GM12865 (cell line): ENCODE measurements around the gene EGFLAM.

Experiments used
- DNase-seq: peaks from one replicate; pipeline ENCODE4 v3.0.0; 2010; ENCODE audit warnings: low read depth
- H3K4me3 ChIP-seq: 2 replicates; pipeline ENCODE4 v1.5.1; 2011; ENCODE audit warnings: mild to moderate bottlenecking, low read depth, low read length, control low read depth
- CTCF ChIP-seq: IDR thresholded peaks from 2 replicates; pipeline ENCODE4 v1.5.1; 2011; ENCODE audit warnings: low read length, control low read depth, low read depth, inconsistent platforms; ENCODE audit not compliant: insufficient read depth; ENCODE audit errors: missing control alignments

Gene EGFLAM

DNA sequence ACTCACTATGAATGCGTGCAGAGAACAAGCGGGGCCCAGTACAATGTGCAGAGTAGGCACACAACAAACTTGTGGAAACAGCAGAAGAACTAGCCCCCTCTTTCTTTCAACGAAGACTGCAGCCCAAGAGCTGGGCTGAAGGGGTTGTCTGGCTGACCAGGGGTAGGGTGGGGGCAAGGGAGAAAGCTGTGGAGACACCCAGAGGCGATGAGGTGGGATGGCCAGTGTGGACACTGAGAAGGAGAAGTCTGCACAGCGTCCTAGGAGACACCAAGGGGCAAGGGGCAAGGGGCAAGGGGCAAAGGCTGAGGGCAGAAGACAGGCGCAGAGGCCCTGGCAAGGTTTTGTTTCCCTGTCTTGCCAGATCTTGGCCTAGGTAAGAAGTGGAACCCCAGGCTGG, 235.8 kb downstream of the EGFLAM start:
- no peak for DNase-seq
- no peak overlapping the region for H3K4me3 ChIP-seq
- TF ChIP-seq CTCF: no peak

GRCh38 chr5:38494763-38495162, 236.4 kb downstream of the EGFLAM start:
- H3K4me3 ChIP-seq: no peak overlapping the region
- no peak for TF ChIP-seq CTCF
- no peak for DNase-seq

- no peak for TF ChIP-seq CTCF
- no peak overlapping the region for H3K4me3 ChIP-seq
- no peak for DNase-seq
Observed at GRCh38 chr5:38497946-38498345, 239.6 kb downstream of the EGFLAM start.

DNA sequence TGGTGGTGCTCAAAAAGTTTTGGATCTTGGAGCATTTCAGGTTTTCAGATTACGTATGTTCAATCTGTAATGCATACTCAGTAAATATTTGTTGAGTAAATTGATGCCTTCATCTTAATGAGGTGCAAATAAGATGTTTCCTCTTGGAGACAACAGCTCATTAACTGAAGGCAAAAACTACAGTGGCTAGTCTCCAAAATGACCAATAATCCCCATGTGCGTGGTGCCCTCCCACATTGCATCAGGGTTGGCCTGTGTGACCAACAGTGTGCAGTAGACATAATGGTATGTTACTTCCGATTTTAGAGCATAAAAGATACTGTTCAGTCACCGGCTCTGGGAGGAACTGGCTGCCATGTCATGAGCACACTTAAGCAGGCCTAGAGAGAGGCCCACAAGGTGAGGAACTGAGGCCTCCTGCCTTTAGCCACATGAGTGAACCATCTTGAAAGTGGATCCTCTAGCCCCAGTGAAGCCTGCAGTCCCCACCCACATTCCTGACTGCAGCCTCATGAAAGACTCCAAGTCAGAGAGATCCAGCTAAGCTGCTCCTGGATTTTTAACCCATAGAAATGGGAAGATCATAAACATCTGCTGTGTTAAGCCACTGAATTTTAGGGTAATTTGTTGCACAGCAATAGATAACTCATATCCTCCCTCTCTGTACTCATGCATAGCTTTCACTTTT, 242.4 kb downstream of the EGFLAM start:
- no peak for TF ChIP-seq CTCF
- no peak overlapping the region for H3K4me3 ChIP-seq
- DNase-seq: no peak

DNA sequence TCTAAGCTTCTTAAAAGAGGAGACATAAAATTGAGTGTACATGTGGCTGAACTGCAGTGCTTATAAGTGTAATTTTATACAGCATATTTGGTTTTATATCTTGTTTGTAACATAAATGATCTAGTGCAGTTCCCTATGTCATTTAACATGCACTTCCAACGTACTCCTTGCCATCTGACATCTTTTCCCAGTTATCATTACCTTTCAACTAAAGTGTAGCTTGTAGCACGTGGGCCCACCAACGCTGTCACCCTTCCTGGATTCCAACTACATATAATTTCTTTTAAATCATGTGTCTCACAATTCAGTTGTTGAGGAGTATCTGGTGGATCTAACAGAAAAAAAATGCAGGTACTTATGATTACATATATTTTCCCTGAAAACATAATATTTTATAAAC, 247.9 kb downstream of the EGFLAM start:
- no peak for DNase-seq
- H3K4me3 ChIP-seq: no peak overlapping the region
- no peak for TF ChIP-seq CTCF

- no peak overlapping the region for H3K4me3 ChIP-seq
- TF ChIP-seq CTCF: no peak
- DNase-seq: no peak
Observed at GRCh38 chr5:38509185-38509584, 250.8 kb downstream of the EGFLAM start.
